ENCODE results near the gene KCNK15.

KCNK15 gene

GRCh38 chr20:44727039-44727438, 18.6 kb upstream of the KCNK15 start:
- no peak overlapping the region for H3K4me3 ChIP-seq (ENCODE audit: low read depth, low read length)
- TF ChIP-seq CTCF (IDR thresholded peaks at IDR 0.05; ENCODE audit: low read depth, low read length, missing control alignments): no peak
- in situ Hi-C loops (cut with HindIII; ENCODE audit: low sequenced_read_pairs): no loop called here
- no peak for DNase-seq (ENCODE audit: low read depth)

GRCh38 chr20:44727651-44728050, 18.0 kb upstream of the KCNK15 start:
- in situ Hi-C loops (cut with HindIII; ENCODE audit: low sequenced_read_pairs): no loop called here
- no peak overlapping the region for H3K4me3 ChIP-seq (ENCODE audit: low read depth, low read length)
- no peak for DNase-seq (ENCODE audit: low read depth)
- TF ChIP-seq CTCF (IDR thresholded peaks at IDR 0.05; ENCODE audit: low read depth, low read length, missing control alignments): no peak

GRCh38 chr20:44728801-44729443, 16.7 kb upstream of the KCNK15 start:
- in situ Hi-C loops (cut with HindIII; ENCODE audit: low sequenced_read_pairs): no loop called here
- no peak overlapping the region for H3K4me3 ChIP-seq (ENCODE audit: low read depth, low read length)
- no peak for DNase-seq (ENCODE audit: low read depth)
- TF ChIP-seq CTCF (IDR thresholded peaks at IDR 0.05; ENCODE audit: low read depth, low read length, missing control alignments): no peak

GRCh38 chr20:44730441-44730840, 15.2 kb upstream of the KCNK15 start:
- in situ Hi-C loops (cut with HindIII; ENCODE audit: low sequenced_read_pairs): loop anchor here (10.0 kb wide), 2 partner anchors 66 to 336 kb away; no protein-coding TSS in a partner anchor
- TF ChIP-seq CTCF (IDR thresholded peaks at IDR 0.05; ENCODE audit: low read depth, low read length, missing control alignments): no peak
- H3K4me3 ChIP-seq (ENCODE audit: low read depth, low read length): no peak overlapping the region
- peak; percentile 55 for DNase-seq (ENCODE audit: low read depth)

- no peak for TF ChIP-seq CTCF (IDR thresholded peaks at IDR 0.05; ENCODE audit: low read depth, low read length, missing control alignments)
- no peak for DNase-seq (ENCODE audit: low read depth)
- in situ Hi-C loops (cut with HindIII; ENCODE audit: low sequenced_read_pairs): loop anchor here (10.0 kb wide), 2 partner anchors 67 to 337 kb away; no protein-coding TSS in a partner anchor
- H3K4me3 ChIP-seq (ENCODE audit: low read depth, low read length): no peak overlapping the region
Observed at GRCh38 chr20:44731657-44732056, 14.0 kb upstream of the KCNK15 start.

GRCh38 chr20:44732327-44732726, 13.3 kb upstream of the KCNK15 start:
- in situ Hi-C loops (cut with HindIII; ENCODE audit: low sequenced_read_pairs): loop anchor here (10.0 kb wide), 2 partner anchors 68 to 338 kb away; no protein-coding TSS in a partner anchor
- no peak for TF ChIP-seq CTCF (IDR thresholded peaks at IDR 0.05; ENCODE audit: low read depth, low read length, missing control alignments)
- DNase-seq (ENCODE audit: low read depth): no peak
- H3K4me3 ChIP-seq (ENCODE audit: low read depth, low read length): no peak overlapping the region
